HTR-8/SVneo (cell line): ENCODE data around the gene ANAPC13.

Experiments used
- DNase-seq: peaks from one replicate; pipeline ENCODE4 v3.0.0; 2011; ENCODE audit warnings: low spot score, mixed read lengths; ENCODE audit not compliant: insufficient read length
- FAIRE-seq: peaks from 2 replicates; lab custom pipeline; 2011; peaks lifted over from hg19 to GRCh38; lab: Jason Lieb, UNC

Gene ANAPC13

GRCh38 chr3:134485075-134485717 is 589 bp downstream of the ANAPC13 start:
- no peak for FAIRE-seq
- DNase-seq, result no peak

DNA sequence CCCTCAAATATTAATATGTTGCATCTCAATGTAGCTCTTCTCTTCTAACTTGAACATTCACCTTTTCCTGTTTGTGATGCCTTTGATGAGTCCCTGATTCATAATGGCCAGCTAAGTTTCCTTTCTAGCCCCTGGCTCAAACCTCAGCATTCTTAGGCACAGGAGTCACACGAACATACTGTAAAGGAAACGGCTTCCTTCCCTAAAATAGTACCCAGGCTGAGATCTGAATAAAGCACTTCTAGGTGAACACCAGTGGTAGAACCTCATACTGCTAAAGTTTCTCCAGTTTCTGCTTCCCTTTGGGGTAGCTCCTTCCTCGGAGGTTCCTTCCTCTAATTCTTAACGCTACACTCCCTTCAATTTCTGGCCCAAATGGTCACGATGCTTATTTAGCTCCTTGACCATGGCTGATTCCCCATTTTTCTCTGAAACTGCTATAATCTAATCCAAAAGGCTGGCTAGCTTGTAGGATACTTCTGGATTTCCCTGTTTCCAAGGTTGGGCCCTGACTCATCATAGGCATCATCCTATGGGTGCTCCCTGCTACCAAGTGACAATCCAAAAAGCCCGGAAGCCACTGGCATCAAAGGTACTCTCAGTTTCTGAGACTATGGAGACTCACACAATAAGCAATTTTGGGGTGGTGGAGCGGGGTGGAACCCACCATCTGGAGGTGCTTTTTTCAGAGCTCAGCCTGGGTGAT is 2.4 kb downstream of the ANAPC13 start:
- DNase-seq (no peak), FAIRE-seq (no peak)

DNA sequence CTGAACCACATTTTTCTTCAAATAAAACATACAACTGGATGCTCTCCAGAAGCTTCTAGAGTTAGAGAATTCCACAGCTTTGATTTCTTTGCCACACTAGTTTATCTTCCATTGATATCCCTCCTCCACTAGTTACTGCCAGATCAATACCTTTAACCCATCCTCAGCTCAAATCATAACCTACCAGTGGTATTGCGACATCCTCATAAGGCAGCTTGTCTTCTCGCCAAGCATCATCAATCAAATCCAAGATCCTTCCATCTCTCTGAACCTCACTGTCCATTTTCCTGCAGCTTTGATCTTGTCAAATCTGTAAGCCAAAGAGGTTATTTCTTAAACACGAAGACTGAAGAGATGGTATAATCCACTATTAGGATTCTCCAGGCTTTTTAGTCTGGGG is 3.2 kb downstream of the ANAPC13 start:
- DNase-seq (no peak), FAIRE-seq (no peak)

DNA sequence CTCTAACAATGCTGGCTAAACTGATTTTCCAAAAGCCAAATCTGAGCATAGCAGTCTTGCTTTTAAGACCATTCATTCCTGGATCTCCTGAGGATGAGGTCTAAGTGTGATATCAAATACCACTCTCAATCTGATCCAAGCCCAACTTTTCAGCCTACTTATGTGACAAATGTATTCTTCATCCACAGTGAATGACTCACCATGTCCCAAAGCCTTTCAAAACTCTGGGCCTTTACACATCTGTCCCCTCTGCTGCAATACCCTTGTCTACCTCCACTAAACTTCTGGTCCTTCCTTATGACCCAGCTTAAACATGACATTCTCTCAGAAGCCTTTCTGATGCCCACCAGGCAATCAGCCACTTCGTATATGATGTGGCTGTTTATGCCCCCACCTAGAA is 4.6 kb downstream of the ANAPC13 start:
- DNase-seq (no peak), FAIRE-seq (no peak)

DNA sequence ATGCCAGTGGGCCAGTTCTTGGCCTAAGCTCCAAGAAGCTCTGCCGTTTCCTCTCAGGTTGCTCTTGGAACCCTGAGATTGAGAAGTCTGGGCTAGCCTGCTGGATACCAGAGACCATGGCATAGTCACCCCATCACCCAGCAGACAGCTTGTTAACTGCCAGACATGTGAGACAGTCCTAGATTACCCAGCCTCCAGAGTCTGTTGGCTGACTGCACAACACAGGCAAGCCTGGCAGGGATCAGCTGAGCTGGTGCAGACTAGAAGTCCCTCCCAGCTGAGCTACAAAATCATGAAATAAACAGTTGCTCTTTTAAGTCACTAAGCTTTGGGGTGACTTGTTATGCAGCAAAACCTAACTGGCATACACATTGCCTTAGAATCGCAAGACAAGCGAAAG is 5.2 kb downstream of the ANAPC13 start:
- no peak for FAIRE-seq

DNA sequence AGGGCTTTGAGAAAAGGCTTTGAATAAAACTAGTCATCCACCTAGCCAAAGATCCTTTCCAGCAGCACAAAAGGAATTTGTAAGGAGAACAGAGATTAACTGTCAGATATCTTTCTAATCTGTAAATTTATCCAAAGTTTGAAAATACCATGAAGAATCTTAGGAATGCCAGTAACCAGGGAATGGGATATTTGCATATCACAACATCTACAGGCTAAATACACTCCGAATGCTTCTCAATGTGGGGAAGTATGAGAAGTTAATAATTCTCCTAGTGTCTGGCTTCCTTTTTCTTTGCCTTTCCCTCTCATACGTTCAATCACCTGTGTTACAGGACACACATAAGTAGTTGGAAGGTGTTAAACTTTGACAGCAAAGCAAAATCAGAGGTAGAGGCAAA is 7.8 kb downstream of the ANAPC13 start:
- DNase-seq (no peak), FAIRE-seq (no peak)

More for the DNA sequence above, 5.2 kb downstream of the ANAPC13 start:
- DNase-seq, result no peak

- no peak for FAIRE-seq
- no peak for DNase-seq
These were observed 8.8 kb downstream of the ANAPC13 start for GRCh38 chr3:134477002-134477401.

DNA sequence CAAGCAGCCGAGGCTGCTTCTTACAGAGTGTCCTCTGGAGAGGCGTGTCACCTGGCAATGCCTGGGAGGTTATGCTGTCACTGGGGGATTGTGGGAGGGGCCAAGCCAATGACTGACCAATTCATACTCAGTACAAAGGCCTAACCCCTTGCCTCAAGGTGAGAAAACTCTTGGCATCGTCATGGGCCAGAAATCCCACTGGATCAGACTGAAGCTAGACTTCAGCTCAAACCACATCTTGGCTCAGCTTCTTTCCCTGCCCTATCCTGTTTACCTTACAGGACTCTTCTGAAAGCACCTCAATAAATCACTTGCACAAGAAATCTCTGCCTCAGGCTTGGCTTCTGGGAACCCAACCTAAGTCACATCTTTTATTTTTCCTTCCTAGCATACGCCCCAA is 9.5 kb downstream of the ANAPC13 start:
- DNase-seq (no peak), FAIRE-seq (peak; percentile 4)

- FAIRE-seq, result no peak
These were observed 10.8 kb downstream of the ANAPC13 start for GRCh38 chr3:134474956-134475355.

GRCh38 chr3:134473868-134474546 is 11.8 kb downstream of the ANAPC13 start:
- peak; percentile 38 for FAIRE-seq
- DNase-seq, result peak; percentile 63

More at GRCh38 chr3:134474956-134475355, 10.8 kb downstream of the ANAPC13 start:
- DNase-seq, result no peak

DNA sequence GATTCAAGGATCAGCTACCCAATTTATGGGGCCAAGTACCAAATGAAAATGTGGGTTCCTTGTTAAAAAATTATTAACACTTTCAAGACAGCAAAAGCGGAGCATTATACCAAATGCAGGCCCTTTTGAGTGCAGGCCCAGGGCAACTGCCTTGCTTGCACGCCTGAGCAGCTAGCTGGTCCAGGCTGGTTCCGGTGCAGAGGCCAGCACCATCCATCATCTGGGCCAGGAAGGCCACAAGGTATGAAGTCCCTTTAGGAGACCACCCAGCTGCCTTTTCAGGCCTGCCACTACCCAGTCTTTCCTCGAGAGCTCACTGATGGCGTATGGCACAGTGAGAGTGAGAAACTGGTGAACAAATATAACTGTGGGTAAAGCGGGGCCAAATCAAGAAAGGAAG is 13.0 kb downstream of the ANAPC13 start:
- DNase-seq (no peak), FAIRE-seq (no peak)

DNA sequence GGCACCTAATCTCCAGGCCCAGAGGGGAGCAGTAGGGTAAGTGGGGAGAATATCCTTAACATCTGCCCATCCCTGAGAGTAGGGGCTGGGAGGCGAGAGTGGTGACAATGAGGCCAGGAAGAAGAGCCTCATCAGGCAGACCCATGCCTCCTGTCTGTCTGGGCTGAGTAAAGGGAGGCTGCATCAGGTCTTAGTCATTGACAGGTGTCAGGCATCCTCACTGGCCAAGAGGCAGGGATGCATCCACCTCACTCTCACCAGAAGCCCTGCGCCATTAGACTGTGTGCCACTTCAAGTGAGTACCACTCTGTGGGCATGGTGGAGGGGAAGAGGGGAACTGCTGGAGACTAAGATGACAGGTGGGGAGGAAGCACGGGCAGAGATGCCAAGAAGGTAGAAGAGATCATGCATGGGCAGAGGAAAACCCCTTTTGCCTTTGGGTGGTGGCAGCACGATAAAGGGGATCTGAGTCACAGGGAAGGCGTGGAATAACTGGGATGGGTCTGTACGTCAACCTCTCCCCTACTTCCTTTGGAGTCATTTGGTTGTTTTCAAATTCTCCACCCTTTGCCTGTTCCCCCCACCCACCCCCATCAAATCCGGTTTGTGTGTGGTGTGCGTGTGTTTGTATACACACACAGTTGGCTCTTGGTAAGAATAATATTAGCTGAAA is 14.1 kb downstream of the ANAPC13 start:
- FAIRE-seq, result no peak
- DNase-seq, result no peak

GRCh38 chr3:134468519-134468918 is 17.3 kb downstream of the ANAPC13 start:
- DNase-seq, result no peak
- FAIRE-seq, result no peak

DNA sequence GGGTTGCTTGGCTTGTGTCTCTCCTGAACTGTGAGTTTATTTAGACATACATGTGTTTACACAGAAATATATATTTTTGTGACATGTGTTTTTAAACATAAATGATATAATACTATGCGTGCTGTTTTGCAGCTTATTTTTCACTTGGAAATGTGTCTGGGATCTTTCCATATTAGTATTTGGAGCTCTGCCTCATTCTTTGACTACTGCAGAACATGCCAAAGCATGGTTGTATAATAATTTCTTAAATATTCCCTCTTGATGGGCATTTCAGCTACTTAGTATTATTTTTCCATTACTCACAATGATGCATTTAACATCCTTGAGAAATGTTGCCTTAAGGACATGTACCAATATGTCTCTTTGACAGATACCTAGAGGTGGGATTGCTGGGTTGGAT is 19.5 kb downstream of the ANAPC13 start:
- DNase-seq, result no peak
- FAIRE-seq, result no peak

DNA sequence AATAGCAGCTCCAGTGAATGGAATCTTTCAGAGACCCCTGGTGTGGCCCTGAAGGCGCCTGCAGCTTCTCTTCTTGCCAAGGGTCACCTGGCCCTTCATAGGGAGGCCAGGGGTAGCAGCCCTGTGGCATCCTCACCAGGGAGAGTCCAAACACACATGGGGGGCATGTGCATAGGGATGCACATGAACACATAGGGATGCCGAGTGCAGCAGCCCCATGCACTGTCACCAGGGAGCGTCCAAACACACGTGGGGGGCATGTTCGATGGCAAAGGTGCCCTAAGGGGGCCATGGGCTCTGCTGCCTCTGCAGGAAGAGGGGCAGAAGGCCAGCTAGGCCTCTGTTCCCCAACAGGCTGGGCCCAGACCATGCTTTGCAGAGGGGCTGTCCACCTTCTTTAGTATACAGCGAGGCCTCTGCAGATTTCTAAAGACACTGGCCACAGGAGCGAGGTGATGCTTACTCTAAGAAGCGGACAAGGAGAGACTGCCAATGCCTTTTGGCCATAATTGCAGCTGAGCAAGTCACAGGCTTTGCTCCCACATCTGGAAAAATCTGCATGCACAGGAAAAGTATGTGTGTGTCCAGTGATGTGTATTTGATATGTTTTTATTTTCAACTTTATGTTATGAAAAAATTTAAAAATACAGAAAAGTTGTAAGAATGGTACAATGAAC is 21.0 kb downstream of the ANAPC13 start:
- no peak for DNase-seq
- peak; percentile 80 for FAIRE-seq

- DNase-seq, result no peak
- FAIRE-seq, result no peak
These were observed 21.6 kb downstream of the ANAPC13 start for GRCh38 chr3:134464064-134464688.

- FAIRE-seq, result no peak
- DNase-seq, result no peak
These were observed 22.1 kb downstream of the ANAPC13 start for GRCh38 chr3:134463676-134464063.

DNA sequence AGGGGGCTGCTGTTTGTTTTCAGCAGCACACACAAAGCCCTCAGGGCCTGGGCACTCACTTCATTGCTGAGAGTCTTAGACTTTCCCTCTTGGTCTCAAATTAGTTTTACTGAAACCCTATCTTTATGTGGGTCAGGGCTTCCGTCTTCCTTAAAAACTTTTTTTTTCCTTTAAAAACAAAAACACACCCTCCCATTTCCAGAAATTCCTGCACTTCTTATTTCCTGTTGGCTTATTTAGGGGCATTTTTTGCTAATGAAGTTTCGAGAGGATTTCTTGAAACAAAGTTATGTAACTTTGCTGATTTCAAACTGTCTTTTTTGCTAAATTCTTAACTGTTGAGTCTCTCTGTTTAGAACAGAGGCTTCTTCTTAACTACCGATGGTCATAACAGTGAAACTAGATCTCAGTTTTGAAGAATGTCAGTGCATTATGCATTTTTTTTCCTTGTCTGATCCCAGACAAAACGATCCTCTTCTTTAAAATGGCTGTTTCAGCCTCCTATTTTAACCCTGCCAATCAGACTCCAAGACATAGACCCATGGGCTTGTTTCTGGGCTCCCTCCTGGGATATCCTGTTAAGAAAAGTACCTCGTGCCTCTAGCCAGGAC is 23.3 kb downstream of the ANAPC13 start:
- FAIRE-seq (no peak), DNase-seq (no peak)

- DNase-seq, result no peak
- no peak for FAIRE-seq
These were observed 24.8 kb downstream of the ANAPC13 start for GRCh38 chr3:134460965-134461364.
